ENCODE measurements around the gene PDGFC.

DNA sequence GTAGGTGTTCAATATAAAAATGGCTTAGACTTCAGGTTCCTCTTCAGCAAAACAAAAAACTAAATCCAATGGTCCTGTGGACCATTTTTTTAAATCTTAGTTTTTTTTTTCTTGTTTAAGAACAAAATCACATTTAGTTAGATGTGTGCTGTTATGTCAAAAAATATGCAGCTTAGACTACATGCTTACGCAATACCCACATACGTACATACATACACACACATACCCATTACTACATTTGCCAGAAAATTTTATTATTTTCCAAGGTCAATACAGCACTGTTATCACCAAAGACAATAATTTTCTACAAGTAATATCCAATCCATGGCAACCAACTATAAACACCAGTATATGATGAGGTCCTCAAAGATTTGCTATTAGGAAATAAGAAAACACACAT is 144.1 kb downstream of the PDGFC start:
- TF ChIP-seq, protein P1, sequence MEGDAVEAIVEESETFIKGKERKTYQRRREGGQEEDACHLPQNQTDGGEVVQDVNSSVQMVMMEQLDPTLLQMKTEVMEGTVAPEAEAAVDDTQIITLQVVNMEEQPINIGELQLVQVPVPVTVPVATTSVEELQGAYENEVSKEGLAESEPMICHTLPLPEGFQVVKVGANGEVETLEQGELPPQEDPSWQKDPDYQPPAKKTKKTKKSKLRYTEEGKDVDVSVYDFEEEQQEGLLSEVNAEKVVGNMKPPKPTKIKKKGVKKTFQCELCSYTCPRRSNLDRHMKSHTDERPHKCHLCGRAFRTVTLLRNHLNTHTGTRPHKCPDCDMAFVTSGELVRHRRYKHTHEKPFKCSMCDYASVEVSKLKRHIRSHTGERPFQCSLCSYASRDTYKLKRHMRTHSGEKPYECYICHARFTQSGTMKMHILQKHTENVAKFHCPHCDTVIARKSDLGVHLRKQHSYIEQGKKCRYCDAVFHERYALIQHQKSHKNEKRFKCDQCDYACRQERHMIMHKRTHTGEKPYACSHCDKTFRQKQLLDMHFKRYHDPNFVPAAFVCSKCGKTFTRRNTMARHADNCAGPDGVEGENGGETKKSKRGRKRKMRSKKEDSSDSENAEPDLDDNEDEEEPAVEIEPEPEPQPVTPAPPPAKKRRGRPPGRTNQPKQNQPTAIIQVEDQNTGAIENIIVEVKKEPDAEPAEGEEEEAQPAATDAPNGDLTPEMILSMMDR (IDR thresholded peaks at IDR 0.05; ENCODE audit: poor library complexity, severe bottlenecking) = no peak
- TF ChIP-seq EZH2 (IDR thresholded peaks at IDR 0.05; ENCODE audit: borderline replicate concordance, insufficient read depth, low read length, poor library complexity, severe bottlenecking) (no peak), POLR2AphosphoS5 (IDR thresholded peaks at IDR 0.05) (no peak), EP300 (conservative IDR thresholded peaks at IDR 0.05; ENCODE audit: poor library complexity, severe bottlenecking) (no peak)
